Fibroblast of lung (primary cell): ENCODE results near the gene YPEL4. TPM values are rescaled to one million over a fixed set of nuclear protein-coding genes. Genes with fewer than 3 reads are reported as not detected.

Experiments used
- DNase-seq, 2 donors: peaks; one replicate each; pipeline versions ENCODE4 v3.0.0 to v3.0.0-alpha.2; 2010; ENCODE audit warnings: low read depth in 2 of 2
- H2AFZ ChIP-seq: 2 replicates; pipeline ENCODE4 v1.5.1; 2012; ENCODE audit warnings: low read length, control low read depth, inconsistent platforms
- H3K27ac ChIP-seq: 2 replicates; pipeline ENCODE4 v1.5.1; 2011; ENCODE audit warnings: low read length, control low read depth; ENCODE audit not compliant: insufficient read depth
- H3K27me3 ChIP-seq: 2 replicates; pipeline ENCODE4 v1.5.1; 2011; ENCODE audit warnings: mild to moderate bottlenecking, low read length; ENCODE audit not compliant: control insufficient read depth, insufficient read depth
- H3K36me3 ChIP-seq: 2 replicates; pipeline ENCODE4 v1.5.1; 2011; ENCODE audit warnings: low read length; ENCODE audit not compliant: control insufficient read depth, insufficient read depth
- H3K4me1 ChIP-seq: 2 replicates; pipeline ENCODE4 v1.5.1; 2011; ENCODE audit warnings: low read length; ENCODE audit not compliant: control insufficient read depth, insufficient read depth; ENCODE audit errors: extremely low read depth
- H3K4me2 ChIP-seq: 2 replicates; pipeline ENCODE4 v1.5.1; 2011; ENCODE audit warnings: low read length, control low read depth; ENCODE audit not compliant: insufficient read depth; ENCODE audit errors: extremely low read depth
- H3K4me3 ChIP-seq, 4 experiments: fragments of 200-600 bp in 1 of 4; sonication (generic) in 1 of 4; replicated peaks in 1 of 4; 2 replicates each; pipeline ENCODE4 v1.5.1; 2011 to 2016; ENCODE audit warnings: low read length in 4 of 4, low read depth in 3 of 4, mild to moderate bottlenecking in 3 of 4, control low read depth in 2 of 4, inconsistent platforms in 1 of 4, mixed read lengths in 1 of 4; ENCODE audit not compliant: insufficient read depth in 1 of 4; ENCODE audit errors: control extremely low read depth in 1 of 4
- H3K79me2 ChIP-seq: 2 replicates; pipeline ENCODE4 v1.5.1; 2012; ENCODE audit warnings: mild to moderate bottlenecking, low read length, inconsistent platforms; ENCODE audit not compliant: control insufficient read depth, insufficient read depth
- H3K9ac ChIP-seq: 2 replicates; pipeline ENCODE4 v1.5.1; 2011; ENCODE audit warnings: mild to moderate bottlenecking, low read length, control low read depth; ENCODE audit not compliant: insufficient read depth
- H3K9me3 ChIP-seq: 2 replicates; pipeline ENCODE4 v1.5.1; 2012; ENCODE audit warnings: low read depth, low read length; ENCODE audit not compliant: control insufficient read depth, insufficient read depth
- H4K20me1 ChIP-seq: 2 replicates; pipeline ENCODE4 v1.5.1; 2011; ENCODE audit warnings: low read length; ENCODE audit not compliant: control insufficient read depth, insufficient read depth; ENCODE audit errors: extremely low read depth
- EZH2 ChIP-seq: IDR thresholded peaks from 2 replicates; pipeline ENCODE4 v1.5.1; 2012; ENCODE audit warnings: low read length, control low read depth, mild to moderate bottlenecking; ENCODE audit errors: missing control alignments
- polyA plus RNA-seq, 2 donors: library from polyadenylated mRNA; depleted of rRNA in 1 of 2; stranded (reverse) in 1 of 2; unstranded in 1 of 2; fragments of >200 nt; gene quantifications; 2 replicates each; pipeline ENCODE4 v1.2.1, GENCODE V29; 2011 to 2012; ENCODE audit warnings: missing spikeins in 1 of 2
- total RNA-seq: library from RNA; depleted of rRNA; stranded (reverse); fragments of >200 nt; gene quantifications from 2 replicates; pipeline ENCODE4 v1.2.1, GENCODE V29; 2014
- TF ChIP-seq, protein P1 (sequence below), 2 donors: IDR thresholded peaks in 1 of 2; conservative IDR thresholded peaks in 1 of 2; 1 replicate in 1 of 2; 2 replicates in 1 of 2; pipeline ENCODE4 v1.5.1; 2011 to 2012; ENCODE audit warnings: low read length in 2 of 2, control low read depth in 1 of 2, inconsistent platforms in 1 of 2, low read depth in 1 of 2, mild to moderate bottlenecking in 1 of 2

Gene YPEL4
- total and polyA plus RNA-seq, 2 donors (not counting 1 experiment from before 2014, with no cell fraction given) = 0.59 to 2.3 TPM

DNA sequence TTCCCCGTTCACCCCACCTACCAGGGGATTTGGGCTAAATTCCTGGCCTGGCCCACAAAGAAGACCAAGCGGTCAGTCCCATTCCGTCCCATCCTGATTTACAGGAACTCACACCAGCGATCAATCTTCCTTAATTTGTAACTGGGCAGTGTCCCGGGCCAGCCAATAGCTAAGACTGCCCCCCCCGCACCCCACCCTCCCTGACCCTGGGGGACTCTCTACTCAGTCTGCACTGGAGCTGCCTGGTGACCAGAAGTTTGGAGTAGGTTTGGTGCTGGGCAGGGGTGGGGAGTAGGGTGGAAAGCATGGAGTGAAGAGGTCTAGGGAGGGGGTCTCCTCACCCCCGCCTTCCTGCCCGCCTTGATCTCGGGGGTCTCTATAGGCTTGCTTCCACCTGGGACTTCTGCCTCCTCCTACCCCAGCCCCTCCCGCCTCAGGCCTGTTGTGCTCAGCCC, 52.2 kb downstream of the YPEL4 start, which contains the start of gene SERPING1:
TSS of gene SERPING1 (plus strand) at position 225 of the 455 bp plus-strand sequence. CDS start 586 bp downstream, outside the sequence.
- no peaks in the 10 kb centered on the region for H3K36me3 ChIP-seq
- H3K4me2 ChIP-seq = peak within 1 kb of the TSS; percentile 90
- peak in 1 of 2 donors; percentile 48 for DNase-seq
- H3K4me3 ChIP-seq = peak within 1 kb of the TSS; percentile 36 to 65 (median 54)
- H4K20me1 ChIP-seq = no peaks in the 10 kb centered on the region
- peak within 1 kb of the TSS; percentile 60 for H2AFZ ChIP-seq
- H3K27me3 ChIP-seq = peaks cover 4% of the 10 kb centered on the region
- H3K9me3 ChIP-seq = no peaks in the 10 kb centered on the region
- no peaks in the 10 kb centered on the region for H3K79me2 ChIP-seq
- H3K4me1 ChIP-seq = peaks cover 12% of the 10 kb centered on the region
- peak within 1 kb of the TSS; percentile 72 for H3K27ac ChIP-seq
- no peak for TF ChIP-seq EZH2
- TF ChIP-seq, protein P1, sequence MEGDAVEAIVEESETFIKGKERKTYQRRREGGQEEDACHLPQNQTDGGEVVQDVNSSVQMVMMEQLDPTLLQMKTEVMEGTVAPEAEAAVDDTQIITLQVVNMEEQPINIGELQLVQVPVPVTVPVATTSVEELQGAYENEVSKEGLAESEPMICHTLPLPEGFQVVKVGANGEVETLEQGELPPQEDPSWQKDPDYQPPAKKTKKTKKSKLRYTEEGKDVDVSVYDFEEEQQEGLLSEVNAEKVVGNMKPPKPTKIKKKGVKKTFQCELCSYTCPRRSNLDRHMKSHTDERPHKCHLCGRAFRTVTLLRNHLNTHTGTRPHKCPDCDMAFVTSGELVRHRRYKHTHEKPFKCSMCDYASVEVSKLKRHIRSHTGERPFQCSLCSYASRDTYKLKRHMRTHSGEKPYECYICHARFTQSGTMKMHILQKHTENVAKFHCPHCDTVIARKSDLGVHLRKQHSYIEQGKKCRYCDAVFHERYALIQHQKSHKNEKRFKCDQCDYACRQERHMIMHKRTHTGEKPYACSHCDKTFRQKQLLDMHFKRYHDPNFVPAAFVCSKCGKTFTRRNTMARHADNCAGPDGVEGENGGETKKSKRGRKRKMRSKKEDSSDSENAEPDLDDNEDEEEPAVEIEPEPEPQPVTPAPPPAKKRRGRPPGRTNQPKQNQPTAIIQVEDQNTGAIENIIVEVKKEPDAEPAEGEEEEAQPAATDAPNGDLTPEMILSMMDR (conservative IDR thresholded peaks at IDR 0.05 in 1 of 2, IDR thresholded peaks at IDR 0.05 in 1 of 2; ENCODE audit: low read depth in 1 of 2, low read length in 2 of 2) = no peak
- peak within 1 kb of the TSS; percentile 64 for H3K9ac ChIP-seq

DNA sequence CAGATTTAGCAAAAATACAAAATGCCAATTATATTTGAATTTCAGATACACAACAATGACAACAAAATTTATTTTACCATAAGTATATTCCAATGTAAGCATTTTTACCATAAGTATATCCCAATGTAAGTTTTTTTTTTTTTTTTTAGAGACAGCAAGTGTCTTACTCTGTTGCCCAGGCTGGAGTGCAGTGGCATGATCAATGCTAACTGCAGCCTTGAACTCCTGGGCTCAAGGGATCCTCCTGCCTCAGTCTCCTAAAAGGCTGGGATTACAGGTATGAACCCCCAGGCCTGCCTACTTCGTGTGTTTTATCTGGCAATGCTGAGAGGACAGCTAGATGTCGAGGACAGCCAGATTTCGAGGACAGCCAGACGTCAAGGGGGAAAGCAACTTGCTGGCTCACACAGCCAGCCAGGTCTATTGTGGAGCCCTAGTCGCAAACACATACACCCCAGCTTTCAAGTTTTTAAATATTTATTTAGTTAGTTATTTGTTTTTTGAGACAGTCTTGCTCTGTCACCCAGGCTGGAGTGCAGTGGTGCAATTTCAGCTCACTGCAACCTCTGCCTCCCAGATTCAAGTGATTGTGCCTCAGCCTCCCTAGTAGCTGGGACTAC, 53.3 kb downstream of the YPEL4 start:
- Histone ChIP-seq H3K36me3 (no peaks in the 10 kb centered on the region), H3K27me3 (peaks cover 4% of the 10 kb centered on the region), H3K4me1 (peaks cover 12% of the 10 kb centered on the region), H4K20me1 (no peaks in the 10 kb centered on the region), H3K9ac (no peak overlapping the region), H3K27ac (no peak overlapping the region), H3K4me3 (no peak overlapping the region), H3K4me2 (no peak overlapping the region), H2AFZ (no peak overlapping the region), H3K9me3 (no peaks in the 10 kb centered on the region), H3K79me2 (no peaks in the 10 kb centered on the region)
- no peak for DNase-seq
- TF ChIP-seq, protein P1 (conservative IDR thresholded peaks at IDR 0.05 in 1 of 2, IDR thresholded peaks at IDR 0.05 in 1 of 2; ENCODE audit: low read depth in 1 of 2, low read length in 2 of 2) = no peak
- no peak for TF ChIP-seq EZH2

Other genes with a start within 250 kb of the YPEL4 start
- 41.5 and 61.6 TPM in 2 replicates for gene SLC43A3, start 222.8 kb downstream of the YPEL4 start, total RNA-seq
- gene SLC43A3, start 222.8 kb downstream of the YPEL4 start, polyA plus RNA-seq = 34.8 and 67.6 TPM in 2 replicates
- 0.17 and 0.26 TPM in 2 replicates for gene RTN4RL2, start 189.4 kb downstream of the YPEL4 start, total RNA-seq
- 0.27 and 0.43 TPM in 2 replicates for gene RTN4RL2, start 189.4 kb downstream of the YPEL4 start, polyA plus RNA-seq
- gene SLC43A1, start 134.2 kb downstream of the YPEL4 start, total RNA-seq = 19.8 and 20.8 TPM in 2 replicates
- 12.3 and 13.2 TPM in 2 replicates for gene SLC43A1, start 134.2 kb downstream of the YPEL4 start, polyA plus RNA-seq
- 32.2 and 41.6 TPM in 2 replicates for gene TIMM10, start 119.2 kb downstream of the YPEL4 start, total RNA-seq
- 57.6 and 108 TPM in 2 replicates for gene TIMM10, start 119.2 kb downstream of the YPEL4 start, polyA plus RNA-seq
- not detected in 2 replicates for gene SMTNL1, start 112.3 kb downstream of the YPEL4 start, total RNA-seq
- gene SMTNL1, start 112.3 kb downstream of the YPEL4 start, polyA plus RNA-seq = not detected in 2 replicates
- 78.6 and 94.8 TPM in 2 replicates for gene UBE2L6, start 82.2 kb downstream of the YPEL4 start, total RNA-seq
- 105 and 113 TPM in 2 replicates for gene UBE2L6, start 82.2 kb downstream of the YPEL4 start, polyA plus RNA-seq
- gene SERPING1, start 52.2 kb downstream of the YPEL4 start, total RNA-seq = 17.2 and 20.0 TPM in 2 replicates
- gene SERPING1, start 52.2 kb downstream of the YPEL4 start, polyA plus RNA-seq = 35.8 and 117 TPM in 2 replicates
- gene CLP1, start 7.8 kb upstream of the YPEL4 start, total RNA-seq = 13.2 and 17.2 TPM in 2 replicates
- gene CLP1, start 7.8 kb upstream of the YPEL4 start, polyA plus RNA-seq = 24.1 and 31.5 TPM in 2 replicates
- 26.7 and 33.9 TPM in 2 replicates for gene ZDHHC5, start 18.2 kb upstream of the YPEL4 start, total RNA-seq
- gene ZDHHC5, start 18.2 kb upstream of the YPEL4 start, polyA plus RNA-seq = 58.9 and 69.8 TPM in 2 replicates
- 15.2 and 16.0 TPM in 2 replicates for gene MED19, start 62.3 kb upstream of the YPEL4 start, total RNA-seq
- gene MED19, start 62.3 kb upstream of the YPEL4 start, polyA plus RNA-seq = 28.9 and 31.4 TPM in 2 replicates
- 55.7 and 62.8 TPM in 2 replicates for gene TMX2, start 62.7 kb upstream of the YPEL4 start, total RNA-seq
- 71.8 and 84.2 TPM in 2 replicates for gene TMX2, start 62.7 kb upstream of the YPEL4 start, polyA plus RNA-seq
- 93.0 and 99.1 TPM in 2 replicates for gene SELENOH, start 91.6 kb upstream of the YPEL4 start, total RNA-seq
- 69.6 and 73.3 TPM in 2 replicates for gene SELENOH, start 91.6 kb upstream of the YPEL4 start, polyA plus RNA-seq
- not detected in 2 replicates for gene BTBD18, start 101.9 kb upstream of the YPEL4 start, total RNA-seq
- not detected in 2 replicates for gene BTBD18, start 101.9 kb upstream of the YPEL4 start, polyA plus RNA-seq
- 71.7 and 103 TPM in 2 replicates for gene CTNND1, start 111.9 kb upstream of the YPEL4 start, total RNA-seq
- gene CTNND1, start 111.9 kb upstream of the YPEL4 start, polyA plus RNA-seq = 113 and 190 TPM in 2 replicates